K562 (cell line): ENCODE results near the gene FBXO48. TPM values are rescaled to one million over a fixed set of nuclear protein-coding genes. Genes with fewer than 3 reads are reported as not detected.

ENCODE experiments used
- BCL6 ChIP-seq: fragments of 250-450 bp; sonication (Bioruptor Pico); IDR thresholded peaks from 2 replicates; pipeline ENCODE4 v1.4.0; 2020
- FOXK2 ChIP-seq, 2 experiments: fragments of 450-650 bp; IDR thresholded peaks in 1 of 2; conservative IDR thresholded peaks in 1 of 2; 2 replicates each; pipeline ENCODE4 v1.6.1; 2016; ENCODE audit warnings: low read depth in 2 of 2, mild to moderate bottlenecking in 1 of 2
- HLTF ChIP-seq: fragments of 450-650 bp; IDR thresholded peaks from 2 replicates; pipeline ENCODE4 v1.6.1; 2016
- NELFE ChIP-seq: IDR thresholded peaks from 2 replicates; pipeline ENCODE4 v1.6.1; 2011; ENCODE audit warnings: mild to moderate bottlenecking; ENCODE audit not compliant: insufficient read depth, insufficient read length
- PHTF2 ChIP-seq: fragments of 250-450 bp; sonication (Bioruptor Pico); IDR thresholded peaks from 2 replicates; pipeline ENCODE4 v1.5.0; 2021; ENCODE audit warnings: mild to moderate bottlenecking
- PRPF4 ChIP-seq: fragments of 200-400 bp; formaldehyde crosslinking; IDR thresholded peaks from one replicate; pipeline ENCODE4 v1.6.1; 2017; ENCODE audit warnings: low read length, low read depth, mild to moderate bottlenecking; ENCODE audit not compliant: insufficient read depth, poor library complexity, severe bottlenecking
- RBM34 ChIP-seq: fragments of 200-400 bp; formaldehyde crosslinking; IDR thresholded peaks from 2 replicates; pipeline ENCODE4 v1.6.1; 2018; ENCODE audit warnings: low read length, borderline replicate concordance; ENCODE audit not compliant: insufficient read depth
- RCOR1 ChIP-seq, 2 experiments: IDR thresholded peaks; 2 replicates each; pipeline ENCODE4 v1.6.1; 2012; ENCODE audit warnings: low read depth in 2 of 2, low read length in 2 of 2, borderline replicate concordance in 1 of 2, improper control_type of control experiment in 1 of 2
- SIX5 ChIP-seq, 2 experiments: IDR thresholded peaks; 2 replicates each; pipeline ENCODE4 v1.6.1; 2011; ENCODE audit warnings: low read length in 2 of 2, borderline replicate concordance in 1 of 2, low read depth in 1 of 2, mild to moderate bottlenecking in 1 of 2, moderate library complexity in 1 of 2; ENCODE audit not compliant: insufficient read depth in 1 of 2
- SREBF2 ChIP-seq: sonication (generic); formaldehyde crosslinking; IDR thresholded peaks from 2 replicates; pipeline ENCODE4 v1.4.0; 2020; ENCODE audit warnings: mild to moderate bottlenecking, missing genetic modification reagents
- STAT6 ChIP-seq: sonication (generic); formaldehyde crosslinking; IDR thresholded peaks from 2 replicates; pipeline ENCODE4 v1.8.1; 2023; ENCODE audit warnings: mild to moderate bottlenecking, missing genetic modification reagents
- THAP12 ChIP-seq: fragments of 250-450 bp; sonication (Bioruptor Pico); IDR thresholded peaks from 2 replicates; pipeline ENCODE4 v1.9.0; 2021; ENCODE audit warnings: mild to moderate bottlenecking, inconsistent platforms
- TOE1 ChIP-seq, 2 experiments: fragments of 450-650 bp in 1 of 2; sonication (generic) in 1 of 2; formaldehyde crosslinking in 1 of 2; IDR thresholded peaks; 2 replicates each; pipeline versions ENCODE4 v1.7.1 to v1.8.0; 2016 to 2022; ENCODE audit warnings: borderline replicate concordance in 2 of 2, mild to moderate bottlenecking in 2 of 2, antibody characterized with exemption in 1 of 2, inconsistent platforms in 1 of 2, low read depth in 1 of 2, missing genetic modification reagents in 1 of 2, moderate library complexity in 1 of 2
- ZFP91 ChIP-seq: sonication (generic); formaldehyde crosslinking; IDR thresholded peaks from 2 replicates; pipeline ENCODE4 v1.8.0; 2022; ENCODE audit warnings: mild to moderate bottlenecking, missing genetic modification reagents
- ZNF143 ChIP-seq: sonication (generic); formaldehyde crosslinking; IDR thresholded peaks from 2 replicates; pipeline ENCODE4 v1.9.0; 2022; ENCODE audit warnings: mild to moderate bottlenecking, missing genetic modification reagents
- ZNF398 ChIP-seq: fragments of 250-450 bp; sonication (Bioruptor Pico); IDR thresholded peaks from 2 replicates; pipeline ENCODE4 v1.8.0; 2021; ENCODE audit warnings: moderate library complexity, mild to moderate bottlenecking, inconsistent platforms
- ZNF644 ChIP-seq: fragments of 200-800 bp; sonication (Bioruptor generic); IDR thresholded peaks from 2 replicates; pipeline ENCODE4 v1.6.1; 2016; ENCODE audit warnings: low read depth, missing genetic modification characterization, missing compliant biosample characterization
- polyA plus RNA-seq, 8 experiments: library from polyadenylated mRNA; depleted of rRNA in 4 of 8; stranded (reverse) in 5 of 8; unstranded in 3 of 8; fragments of >200 nt; fragmentation: Nextera tagmentation in 2 of 8; fragmentation: Illumina TruSeq in 1 of 8; extraction: Ambion mirVana in 2 of 8; extraction: Trizol in 1 of 8; gene quantifications; 2 replicates each; pipeline versions ENCODE4 v1.2.1 to v1.2.3, GENCODE V29; 2011 to 2014; ENCODE audit warnings: inconsistent platforms in 1 of 8, missing spikeins in 1 of 8
- total RNA-seq, 7 experiments: library from RNA; depleted of rRNA in 6 of 7; stranded (reverse); fragments of >200 nt in 6 of 7; fragmentation: Illumina TruSeq in 2 of 7; extraction: Trizol in 2 of 7; gene quantifications; 2 replicates each; pipeline versions ENCODE4 v1.2.1 to v1.2.3, GENCODE V29; 2011 to 2021; ENCODE audit warnings: low replicate concordance in 1 of 7

The FBXO48 gene
- total and polyA plus RNA-seq, 9 of the 15 experiments (the other 6 are each of a cell fraction or from before 2014, with no cell fraction given): 0.36 to 1.8 (median 0.73) TPM

- no peak for TF ChIP-seq PHTF2 (CRISPR knock-in tag)
- no peak for TF ChIP-seq BCL6
- no peak for TF ChIP-seq RBM34
- no peak for TF ChIP-seq NELFE
- TF ChIP-seq TOE1 (IDR thresholded peaks at IDR 0.05; ENCODE audit: borderline replicate concordance): peak; percentile 38; the same call in 1 of the 2 replicates
- no peak for TF ChIP-seq TOE1 (CRISPR knock-in tag; IDR thresholded peaks at IDR 0.05; ENCODE audit: borderline replicate concordance, low read depth)
- TF ChIP-seq PRPF4: no peak
- no peak for TF ChIP-seq STAT6
- no peak for TF ChIP-seq SIX5 (IDR thresholded peaks at IDR 0.05; ENCODE audit: borderline replicate concordance in 1 of 2, insufficient read depth in 1 of 2, low read depth in 1 of 2, low read length in 2 of 2)
- no peak for TF ChIP-seq ZNF143 (CRISPR knock-in tag)
- 0 out of 2 replicates have a peak, but pooled peaks have one; percentile 29 for TF ChIP-seq ZNF644
- TF ChIP-seq FOXK2 (conservative IDR thresholded peaks at IDR 0.05 in 1 of 2, IDR thresholded peaks at IDR 0.05 in 1 of 2; ENCODE audit: low read depth in 2 of 2): no peak
- peak; percentile 56 to 80; a peak in 3 of 4 replicates for TF ChIP-seq RCOR1 (IDR thresholded peaks at IDR 0.05; ENCODE audit: borderline replicate concordance in 1 of 2, low read depth in 2 of 2, low read length in 2 of 2)
- TF ChIP-seq THAP12 (CRISPR knock-in tag): no peak
- no peak for TF ChIP-seq ZNF398 (CRISPR knock-in tag)
- no peak for TF ChIP-seq SREBF2 (CRISPR knock-in tag)
- TF ChIP-seq ZFP91 (CRISPR knock-in tag): no peak
- TF ChIP-seq HLTF: no peak
Observed at GRCh38 chr2:68423966-68424650, 43.0 kb downstream of the FBXO48 start (continued).
